GM12878 (cell line): ENCODE results near the gene STBD1. TPM values are rescaled to one million over a fixed set of nuclear protein-coding genes. Genes with fewer than 3 reads are reported as not detected.

Source experiments
- ATAC-seq: fragments of 200-7000 bp; cut with Tn5 transposase; 3 replicates; pipeline ENCODE4 v1.9.1; 2020; ENCODE audit warnings: mild to moderate bottlenecking, moderate library complexity
- BruUV-seq: library from RNA; stranded (reverse); fragments of 400-500 nt; replicated peaks from 2 replicates; lab custom pipeline; 2021; lab: Mats Ljungman, UMichigan
- CTCF ChIA-PET: fragments of 300-600 bp; sonication (Branson Sonifier 250); formaldehyde crosslinking; extraction: SDS; loops from one replicate; lab custom pipeline; 2021; ENCODE audit warnings: inconsistent platforms; lab: Yijun Ruan, JAX
- POLR2A ChIA-PET: fragments of 350-600 bp; formaldehyde crosslinking; extraction: SDS; loops from one replicate; lab custom pipeline; 2021; ENCODE audit warnings: inconsistent platforms; lab: Charles Lee
- RAD21 ChIA-PET: fragments of 300-600 bp; sonication (Branson Sonifier 250); formaldehyde crosslinking; loops from one replicate; lab custom pipeline; 2023; ENCODE audit warnings: antibody characterized with exemption; ENCODE audit not compliant: unreplicated experiment; lab: Charles Lee
- SMC1A ChIA-PET: fragments of 300-600 bp; sonication (Branson Sonifier 250); formaldehyde crosslinking; loops from one replicate; lab custom pipeline; 2023; ENCODE audit not compliant: unreplicated experiment, uncharacterized antibody; lab: Charles Lee
- DNase-seq: peaks from one replicate; pipeline ENCODE4 v3.0.0-alpha.2; 2011; ENCODE audit warnings: low read depth, low spot score
- FAIRE-seq: peaks from 3 replicates; lab custom pipeline; 2011; peaks lifted over from hg19 to GRCh38; lab: Jason Lieb, UNC
- H2AFZ ChIP-seq: 2 replicates; pipeline ENCODE4 v1.6.0; 2011; ENCODE audit warnings: low read depth, low read length, control low read depth; ENCODE audit not compliant: control insufficient read depth
- H3K27ac ChIP-seq: 2 replicates; pipeline ENCODE4 v1.5.1; 2011; ENCODE audit warnings: control low read depth; ENCODE audit not compliant: control insufficient read depth, insufficient read depth
- H3K27me3 ChIP-seq, 2 experiments: replicated peaks in 1 of 2; 2 replicates each; pipeline versions ENCODE4 v1.6.0 to v1.6.1; 2011; ENCODE audit warnings: low read length in 1 of 2; ENCODE audit not compliant: control insufficient read depth in 2 of 2, insufficient read depth in 2 of 2
- H3K36me3 ChIP-seq, 2 experiments: 2 replicates each; pipeline ENCODE4 v1.5.1; 2011; ENCODE audit warnings: low read length in 1 of 2; ENCODE audit not compliant: control insufficient read depth in 2 of 2, insufficient read depth in 2 of 2
- H3K4me1 ChIP-seq: 2 replicates; pipeline ENCODE4 v1.6.1; 2011; ENCODE audit warnings: mild to moderate bottlenecking, low read length, moderate library complexity, mixed read lengths; ENCODE audit not compliant: control insufficient read depth, insufficient read depth
- H3K4me2 ChIP-seq: 2 replicates; pipeline ENCODE4 v1.6.0; 2011; ENCODE audit warnings: control low read depth; ENCODE audit not compliant: control insufficient read depth, insufficient read depth
- H3K4me3 ChIP-seq: fragments of 200-600 bp; sonication (generic); 2 replicates; pipeline ENCODE4 v1.5.1; 2016
- H3K79me2 ChIP-seq: 2 replicates; pipeline ENCODE4 v1.6.0; 2011; ENCODE audit warnings: low read length; ENCODE audit not compliant: control insufficient read depth, insufficient read depth
- H3K9ac ChIP-seq: 2 replicates; pipeline ENCODE4 v1.8.0; 2011; ENCODE audit warnings: low read length, control low read depth, mixed read lengths; ENCODE audit not compliant: control insufficient read depth, insufficient read depth
- H3K9me3 ChIP-seq: replicated peaks from 3 replicates; pipeline ENCODE4 v1.5.1; 2011; ENCODE audit warnings: mild to moderate bottlenecking, low read length; ENCODE audit not compliant: control insufficient read depth, insufficient read depth
- H4K20me1 ChIP-seq: 2 replicates; pipeline ENCODE4 v1.6.0; 2011; ENCODE audit not compliant: control insufficient read depth, insufficient read depth
- BACH1 ChIP-seq: fragments of 450-650 bp; IDR thresholded peaks from 2 replicates; pipeline ENCODE4 v1.6.1; 2017; ENCODE audit warnings: mild to moderate bottlenecking, borderline replicate concordance
- ETV6 ChIP-seq, 2 experiments: fragments of 450-650 bp in 1 of 2; IDR thresholded peaks in 1 of 2; conservative IDR thresholded peaks in 1 of 2; 2 replicates each; pipeline ENCODE4 v1.6.1; 2014; ENCODE audit warnings: antibody characterized with exemption in 1 of 2, borderline replicate concordance in 1 of 2, low read depth in 1 of 2, mild to moderate bottlenecking in 1 of 2, moderate library complexity in 1 of 2
- MAX ChIP-seq: IDR thresholded peaks from 2 replicates; pipeline ENCODE4 v1.6.1; 2012; ENCODE audit warnings: low read depth, low read length, improper control_type of control experiment
- MTA2 ChIP-seq: fragments of 450-650 bp; IDR thresholded peaks from 2 replicates; pipeline ENCODE4 v1.6.1; 2016; ENCODE audit warnings: low read depth, mild to moderate bottlenecking, moderate library complexity
- NBN ChIP-seq: fragments of 450-650 bp; IDR thresholded peaks from 2 replicates; pipeline ENCODE4 v1.6.1; 2016
- NR2C2 ChIP-seq: IDR thresholded peaks from 2 replicates; pipeline ENCODE4 v1.6.1; 2011; ENCODE audit warnings: borderline replicate concordance, low read depth; ENCODE audit not compliant: control insufficient read depth, insufficient read length
- POLR2AphosphoS2 ChIP-seq: IDR thresholded peaks from 2 replicates; pipeline ENCODE4 v1.6.1; 2011; ENCODE audit warnings: low read depth, mild to moderate bottlenecking, low read length, improper control_type of control experiment, moderate library complexity
- RAD21 ChIP-seq: IDR thresholded peaks from 2 replicates; pipeline ENCODE4 v1.6.1; 2011; ENCODE audit warnings: mild to moderate bottlenecking, low read depth, low read length, moderate library complexity; ENCODE audit not compliant: insufficient read depth
- USF2 ChIP-seq: IDR thresholded peaks from 2 replicates; pipeline ENCODE4 v1.6.1; 2011; ENCODE audit warnings: low read depth, low read length, improper control_type of control experiment, borderline replicate concordance
- ZNF274 ChIP-seq: IDR thresholded peaks from one replicate; pipeline ENCODE4 v1.8.0; 2011; ENCODE audit not compliant: insufficient read length, insufficient read depth
- WGBS: methylation state at CpG from one replicate; pipeline ENCODE4 v1.1.6; 2016; ENCODE audit warnings: low lambda C conversion rate; ENCODE audit not compliant: insufficient replicate concordance, insufficient coverage; ENCODE audit errors: missing lambda C conversion rate; 5-methylcytosine and 5-hydroxymethylcytosine counted together
- in situ Hi-C: fragments of 300-500 bp; cut with MboI; formaldehyde crosslinking; loops from 9 replicates; pipeline ENCODE4 v1.14.3; 2018; ENCODE audit warnings: mixed read lengths
- intact Hi-C: fragments of 100-400 bp; cut with micrococcal nuclease; formaldehyde crosslinking; loops from one replicate; pipeline ENCODE4 v1.14.2; 2022; ENCODE audit not compliant: unreplicated experiment
- polyA plus RNA-seq, 11 experiments: library from polyadenylated mRNA; depleted of rRNA in 4 of 11; unstranded in 6 of 11; stranded (reverse) in 5 of 11; fragments of >200 nt; fragmentation: Nextera tagmentation in 4 of 11; fragmentation: Illumina TruSeq in 1 of 11; extraction: Ambion mirVana in 4 of 11; extraction: Trizol in 1 of 11; gene quantifications; 1 replicate in 1 of 11; 2 replicates in 10 of 11; pipeline versions ENCODE4 v1.2.1 to v1.2.3, GENCODE V29; 2011 to 2016; ENCODE audit warnings: inconsistent platforms in 2 of 11, missing spikeins in 2 of 11, low read depth in 1 of 11
- total RNA-seq, 4 experiments: library from RNA; depleted of rRNA in 3 of 4; stranded (reverse); fragments of >200 nt in 3 of 4; fragmentation: Illumina TruSeq in 1 of 4; extraction: Trizol in 1 of 4; gene quantifications; 2 replicates each; pipeline versions ENCODE4 v1.2.1 to v1.2.3, GENCODE V29; 2013 to 2021
- TF ChIP-seq, protein P1 (sequence below), 3 experiments: IDR thresholded peaks in 2 of 3; conservative IDR thresholded peaks in 1 of 3; 2 replicates each; pipeline ENCODE4 v1.5.1; 2011; ENCODE audit warnings: low read depth in 3 of 3, low read length in 3 of 3, mild to moderate bottlenecking in 3 of 3, control low read depth in 2 of 3, moderate library complexity in 2 of 3, inconsistent platforms in 1 of 3, mixed read lengths in 1 of 3; ENCODE audit not compliant: control insufficient read depth in 2 of 3, insufficient read depth in 1 of 3; ENCODE audit errors: extremely low read depth in 1 of 3

STBD1 gene
- total and polyA plus RNA-seq, 10 of the 15 experiments (the other 5 are each of a cell fraction or from before 2014, with no cell fraction given), result 0.04 to 0.10 (median 0.05) TPM; not detected in 7

GRCh38 chr4:76316131-76316530, 9.6 kb downstream of the STBD1 start:
- Histone ChIP-seq H3K27ac (no peak overlapping the region), H3K4me2 (no peak overlapping the region), H3K9ac (no peak overlapping the region), H3K36me3 (no peaks in the 10 kb centered on the region), H3K9me3 (no peaks in the 10 kb centered on the region; the same call in 1 of the 3 replicates), H2AFZ (no peak overlapping the region), H3K4me3 (no peak overlapping the region), H3K27me3 (no peaks in the 10 kb centered on the region), H4K20me1 (no peaks in the 10 kb centered on the region), H3K4me1 (no peaks in the 10 kb centered on the region), H3K79me2 (no peaks in the 10 kb centered on the region)
- 27% methylated on average over 1 of the region's 1 CpG for WGBS
- SMC1A ChIA-PET, result no interaction called here
- intact Hi-C loops, result no loop called here
- FAIRE-seq (no peak), ATAC-seq (no peak), DNase-seq (no peak)
- RAD21 ChIA-PET, result no interaction called here
- BruUV-seq, result no TSS peak
- in situ Hi-C loops, result no loop called here
- POLR2A ChIA-PET, result no interaction called here
- CTCF ChIA-PET, result no interaction called here
- TF ChIP-seq USF2, result no peak
- TF ChIP-seq NBN, result no peak
- TF ChIP-seq ETV6 (conservative IDR thresholded peaks at IDR 0.05 in 1 of 2, IDR thresholded peaks at IDR 0.05 in 1 of 2; ENCODE audit: borderline replicate concordance in 1 of 2, low read depth in 1 of 2), result no peak
- no peak for TF ChIP-seq ZNF274
- TF ChIP-seq MTA2, result no peak
- TF ChIP-seq BACH1, result no peak
- TF ChIP-seq NR2C2, result no peak
- no peak for TF ChIP-seq MAX
- TF ChIP-seq, protein P1, sequence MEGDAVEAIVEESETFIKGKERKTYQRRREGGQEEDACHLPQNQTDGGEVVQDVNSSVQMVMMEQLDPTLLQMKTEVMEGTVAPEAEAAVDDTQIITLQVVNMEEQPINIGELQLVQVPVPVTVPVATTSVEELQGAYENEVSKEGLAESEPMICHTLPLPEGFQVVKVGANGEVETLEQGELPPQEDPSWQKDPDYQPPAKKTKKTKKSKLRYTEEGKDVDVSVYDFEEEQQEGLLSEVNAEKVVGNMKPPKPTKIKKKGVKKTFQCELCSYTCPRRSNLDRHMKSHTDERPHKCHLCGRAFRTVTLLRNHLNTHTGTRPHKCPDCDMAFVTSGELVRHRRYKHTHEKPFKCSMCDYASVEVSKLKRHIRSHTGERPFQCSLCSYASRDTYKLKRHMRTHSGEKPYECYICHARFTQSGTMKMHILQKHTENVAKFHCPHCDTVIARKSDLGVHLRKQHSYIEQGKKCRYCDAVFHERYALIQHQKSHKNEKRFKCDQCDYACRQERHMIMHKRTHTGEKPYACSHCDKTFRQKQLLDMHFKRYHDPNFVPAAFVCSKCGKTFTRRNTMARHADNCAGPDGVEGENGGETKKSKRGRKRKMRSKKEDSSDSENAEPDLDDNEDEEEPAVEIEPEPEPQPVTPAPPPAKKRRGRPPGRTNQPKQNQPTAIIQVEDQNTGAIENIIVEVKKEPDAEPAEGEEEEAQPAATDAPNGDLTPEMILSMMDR (IDR thresholded peaks at IDR 0.05 in 2 of 3, conservative IDR thresholded peaks at IDR 0.05 in 1 of 3; ENCODE audit: control insufficient read depth in 2 of 3, extremely low read depth in 1 of 3, insufficient read depth in 1 of 3, low read depth in 3 of 3, low read length in 3 of 3), result no peak
- TF ChIP-seq POLR2AphosphoS2, result no peak
- no peak for TF ChIP-seq RAD21
